Panc1 (cell line): Measurements from ENCODE around the gene METTL4. TPM values are rescaled to one million over a fixed set of nuclear protein-coding genes. Genes with fewer than 3 reads are reported as not detected.

Experiments
- ATAC-seq: fragments of 200-7000 bp; cut with Tn5 transposase; 2 replicates; pipeline ENCODE4 v1.9.1; 2020; ENCODE audit warnings: mild to moderate bottlenecking, moderate library complexity
- BruUV-seq: library from RNA; stranded (reverse); fragments of 400-500 nt; replicated peaks from 2 replicates; lab custom pipeline; 2021; lab: Mats Ljungman, UMichigan
- CTCF ChIA-PET: fragments of 300-600 bp; sonication (Branson Sonifier 250); formaldehyde crosslinking; loops from one replicate; lab custom pipeline; 2022; ENCODE audit warnings: antibody characterized with exemption; lab: Charles Lee
- POLR2A ChIA-PET: fragments of 300-600 bp; sonication (Branson Sonifier 250); formaldehyde crosslinking; loops from one replicate; lab custom pipeline; 2022; ENCODE audit warnings: antibody characterized with exemption; lab: Charles Lee
- DNase-seq: peaks from one replicate; pipeline ENCODE4 v3.0.0-alpha.2; 2010; ENCODE audit warnings: low read depth, low spot score
- H3K27ac ChIP-seq: 2 replicates; pipeline ENCODE4 v1.5.1; 2011; ENCODE audit warnings: mild to moderate bottlenecking, low read length, inconsistent platforms
- H3K27me3 ChIP-seq: fragments of 200-500 bp; sonication (Bioruptor generic); 2 replicates; pipeline ENCODE4 v1.6.0; 2014; ENCODE audit warnings: low read length, inconsistent platforms; ENCODE audit not compliant: control insufficient read depth, insufficient read depth
- H3K36me3 ChIP-seq: fragments of 200-500 bp; sonication (Bioruptor generic); 2 replicates; pipeline ENCODE4 v1.5.1; 2014; ENCODE audit warnings: inconsistent platforms, mild to moderate bottlenecking, low read length, moderate library complexity; ENCODE audit not compliant: control insufficient read depth, insufficient read depth
- H3K4me1 ChIP-seq: 2 replicates; pipeline ENCODE4 v1.5.1; 2011; ENCODE audit warnings: inconsistent platforms, mild to moderate bottlenecking, low read length, moderate library complexity; ENCODE audit not compliant: control insufficient read depth, insufficient read depth
- H3K4me3 ChIP-seq, 2 experiments: 2 replicates each; pipeline ENCODE4 v1.5.1; 2011 to 2012; ENCODE audit warnings: low read depth in 2 of 2, low read length in 2 of 2, mild to moderate bottlenecking in 2 of 2, inconsistent platforms in 1 of 2, moderate library complexity in 1 of 2
- H3K9me3 ChIP-seq: fragments of 200-500 bp; sonication (Bioruptor generic); 2 replicates; pipeline ENCODE4 v1.5.1; 2014; ENCODE audit warnings: low read depth, mild to moderate bottlenecking, inconsistent platforms, low read length, moderate library complexity; ENCODE audit not compliant: control insufficient read depth, insufficient read depth
- CTCF ChIP-seq: fragments of 450-650 bp; IDR thresholded peaks from 2 replicates; pipeline ENCODE4 v1.5.1; 2017; ENCODE audit warnings: mild to moderate bottlenecking
- POLR2AphosphoS5 ChIP-seq: IDR thresholded peaks from 2 replicates; pipeline ENCODE4 v1.6.1; 2012; ENCODE audit warnings: mild to moderate bottlenecking, low read depth, low read length, moderate library complexity
- REST ChIP-seq, 2 experiments: IDR thresholded peaks; 2 replicates each; pipeline ENCODE4 v1.6.1; 2011 to 2012; ENCODE audit warnings: low read depth in 2 of 2, control low read depth in 1 of 2, low read length in 1 of 2, mild to moderate bottlenecking in 1 of 2, moderate library complexity in 1 of 2; ENCODE audit not compliant: insufficient read depth in 1 of 2
- SIN3A ChIP-seq: IDR thresholded peaks from 2 replicates; pipeline ENCODE4 v1.6.1; 2012; ENCODE audit warnings: low read depth, mild to moderate bottlenecking, low read length, moderate library complexity, borderline replicate concordance; ENCODE audit not compliant: insufficient read depth
- TCF7L2 ChIP-seq: IDR thresholded peaks from 2 replicates; pipeline ENCODE4 v1.6.1; 2011; ENCODE audit warnings: mild to moderate bottlenecking, low read depth, low read length, inconsistent platforms
- in situ Hi-C: cut with HindIII; loops from 2 replicates; pipeline ENCODE4 v1.10.0; 2016; ENCODE audit warnings: low sequenced_read_pairs, low pct_unique_long_range_greater_than_20kb
- intact Hi-C: fragments of 100-400 bp; cut with micrococcal nuclease; formaldehyde crosslinking; loops from one replicate; pipeline ENCODE4 v1.10.0; 2022; ENCODE audit not compliant: unreplicated experiment
- total RNA-seq: library from RNA; stranded (reverse); gene quantifications from one replicate; pipeline ENCODE4 v1.2.1, GENCODE V29; 2021; ENCODE audit not compliant: unreplicated experiment

METTL4 gene
- total RNA-seq, 1 experiment from 2014 or later: 9.6 TPM

GRCh38 chr18:2495381-2495780 is 75.9 kb downstream of the METTL4 start:
- no peaks in the 10 kb centered on the region for H3K4me1 ChIP-seq
- BruUV-seq: no TSS peak
- intact Hi-C loops: no loop called here
- no peak for TF ChIP-seq TCF7L2
- TF ChIP-seq REST (IDR thresholded peaks at IDR 0.05; ENCODE audit: insufficient read depth in 1 of 2, low read depth in 2 of 2, low read length in 1 of 2): no peak
- TF ChIP-seq CTCF: no peak
- TF ChIP-seq POLR2AphosphoS5: no peak
- TF ChIP-seq SIN3A: no peak
- ATAC-seq (no peak), DNase-seq (no peak)
- no peaks in the 10 kb centered on the region for H3K36me3 ChIP-seq
- no peaks in the 10 kb centered on the region for H3K27me3 ChIP-seq
- ChIA-PET POLR2A (no interaction called here), CTCF (no interaction called here)
- H3K4me3 ChIP-seq: no peak overlapping the region
- in situ Hi-C loops: no loop called here
- H3K27ac ChIP-seq: no peak overlapping the region
- no peaks in the 10 kb centered on the region for H3K9me3 ChIP-seq

GRCh38 chr18:2494921-2495320 is 76.4 kb downstream of the METTL4 start:
- intact Hi-C loops: no loop called here
- ChIA-PET CTCF (no interaction called here), POLR2A (no interaction called here)
- Histone ChIP-seq H3K9me3 (no peaks in the 10 kb centered on the region), H3K4me1 (no peaks in the 10 kb centered on the region), H3K36me3 (no peaks in the 10 kb centered on the region), H3K4me3 (no peak overlapping the region), H3K27ac (no peak overlapping the region), H3K27me3 (no peaks in the 10 kb centered on the region)
- in situ Hi-C loops: no loop called here
- BruUV-seq: no TSS peak
- DNase-seq: no peak
- no peak for ATAC-seq
- TF ChIP-seq TCF7L2: no peak
- no peak for TF ChIP-seq REST (IDR thresholded peaks at IDR 0.05; ENCODE audit: insufficient read depth in 1 of 2, low read depth in 2 of 2, low read length in 1 of 2)
- no peak for TF ChIP-seq SIN3A
- no peak for TF ChIP-seq CTCF
- TF ChIP-seq POLR2AphosphoS5: no peak

Other genes starting within 250 kb of the METTL4 start
- 36.0 TPM for gene NDC80, start 52 bp upstream of the METTL4 start, total RNA-seq
- 40.9 TPM for gene SMCHD1, start 84.2 kb upstream of the METTL4 start, total RNA-seq